ENCODE data around the gene STX8.
"Not testable (repeated sequence)": the region's sequence is repeated elsewhere in the genome, so short reads cannot be mapped to it uniquely, and the experiment has no call there.

The STX8 gene

DNA sequence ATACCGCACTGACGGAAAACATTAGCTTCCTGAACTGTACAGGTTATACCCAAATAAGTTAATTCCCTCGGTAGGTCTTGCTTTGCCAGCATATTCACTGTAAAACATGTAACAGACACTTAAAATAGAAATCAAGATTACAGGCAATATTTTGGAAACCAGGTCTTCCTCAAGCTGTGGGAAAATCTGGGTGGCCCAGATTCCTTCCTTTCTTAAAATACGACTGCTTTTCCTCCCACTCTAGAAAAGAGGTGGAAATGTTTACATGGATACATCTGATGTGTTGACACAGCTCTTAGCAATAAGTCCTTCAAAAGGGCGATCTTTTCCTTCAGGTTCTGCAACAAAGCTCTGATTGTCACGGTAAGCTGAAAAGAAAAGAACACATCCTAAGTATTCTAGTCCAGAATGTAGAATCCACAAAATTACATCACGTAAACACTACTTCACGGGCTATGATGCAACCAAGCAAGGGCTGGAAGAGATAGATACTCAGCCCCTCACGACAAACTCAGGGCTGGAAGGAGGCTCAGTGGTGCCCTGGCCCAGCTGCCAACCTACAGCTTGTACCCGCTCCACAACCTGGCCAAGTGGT, 18.4 kb downstream of the STX8 start:
- no peak for DNase-seq (ENCODE audit: low read depth in 3 of 3)

DNA sequence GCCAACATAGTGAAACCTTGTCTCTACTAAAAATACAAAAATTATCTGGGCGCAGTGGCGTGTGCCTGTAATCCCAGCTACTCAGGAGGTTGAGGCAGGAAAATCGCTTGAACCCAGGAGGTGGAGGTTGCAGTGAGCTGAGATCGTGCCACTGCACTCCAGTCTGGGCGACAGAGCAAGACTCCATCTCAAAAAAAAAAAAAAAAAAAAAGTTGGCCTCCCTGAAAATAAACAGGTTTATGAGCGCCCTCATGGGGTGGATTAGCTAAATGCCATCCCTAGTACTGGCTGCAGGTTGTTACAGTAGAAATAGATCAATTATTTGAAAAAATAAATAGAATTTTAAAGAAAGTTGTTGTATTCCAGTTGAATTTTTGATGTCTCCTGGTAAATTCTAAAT, 20.9 kb downstream of the STX8 start:
- not testable (repeated sequence) for DNase-seq (ENCODE audit: low read depth in 3 of 3)

DNA sequence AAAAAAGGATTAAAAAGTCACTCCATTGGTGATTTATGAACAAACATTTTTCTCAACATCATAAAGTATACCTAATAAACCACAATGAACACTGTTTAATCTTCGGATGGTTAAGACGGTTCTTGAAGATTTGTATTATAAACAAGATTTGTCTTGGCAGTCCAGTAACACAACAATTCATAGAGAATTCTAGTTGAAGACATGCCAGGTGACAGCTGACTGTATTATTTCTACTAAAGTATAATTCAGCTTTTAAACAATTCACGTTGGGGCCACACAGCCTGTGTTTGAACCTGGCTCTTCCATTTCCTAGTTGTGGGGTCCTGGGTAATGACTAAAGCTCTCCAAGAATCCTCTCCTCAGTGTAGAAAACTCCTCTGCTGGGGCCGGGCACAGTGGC, 22.0 kb downstream of the STX8 start:
- DNase-seq (ENCODE audit: low read depth in 3 of 3): no peak

- DNase-seq (ENCODE audit: low read depth in 3 of 3): no peak
Observed at GRCh38 chr17:9553181-9553580, 22.4 kb downstream of the STX8 start.

- DNase-seq (ENCODE audit: low read depth in 3 of 3): no peak
Observed at GRCh38 chr17:9549215-9549614, 26.4 kb downstream of the STX8 start.

DNA sequence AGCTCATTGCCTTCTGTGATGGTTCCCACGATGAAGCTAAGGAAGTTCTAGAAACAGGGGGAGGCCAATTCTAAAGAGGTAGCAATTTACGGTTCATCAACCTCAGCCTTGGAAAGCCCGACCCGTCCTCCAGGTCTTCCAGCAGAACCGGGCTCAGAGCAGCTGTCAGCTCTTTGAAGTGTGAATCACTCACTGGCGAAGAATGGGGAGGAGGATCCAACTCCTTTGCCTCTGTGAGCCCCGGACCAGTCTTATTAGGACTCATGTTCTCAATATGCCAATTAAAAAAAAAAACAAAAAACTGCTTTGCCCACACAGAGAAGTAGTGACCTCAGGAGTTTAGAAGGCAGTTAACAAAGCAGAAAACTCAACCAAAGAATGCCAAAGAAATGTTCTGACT, 31.4 kb downstream of the STX8 start:
- DNase-seq (ENCODE audit: low read depth in 3 of 3): no peak

GRCh38 chr17:9541718-9542117, 33.9 kb downstream of the STX8 start:
- DNase-seq (ENCODE audit: low read depth in 3 of 3): no peak

DNA sequence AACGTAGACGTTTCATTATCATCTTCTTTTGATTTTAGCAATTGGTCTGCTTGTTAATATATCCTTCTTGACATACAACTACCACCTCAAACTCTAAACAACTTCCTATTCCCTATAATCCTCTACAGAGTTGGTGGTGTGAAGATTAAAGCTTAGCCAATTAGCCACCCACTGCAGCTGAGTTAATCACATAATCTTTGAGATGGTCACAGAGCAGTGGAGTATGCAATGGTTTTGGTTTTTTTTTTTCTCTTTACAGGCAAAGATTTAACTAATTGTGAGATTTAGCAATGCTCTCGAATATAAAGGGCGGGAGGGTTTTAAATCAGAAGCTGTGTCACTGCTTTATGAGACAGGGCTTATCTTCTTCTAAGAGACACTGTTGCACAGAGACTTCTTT, 37.0 kb downstream of the STX8 start:
- DNase-seq (ENCODE audit: low read depth in 3 of 3): no peak

- no peak for DNase-seq (ENCODE audit: low read depth in 3 of 3)
Observed at GRCh38 chr17:9537177-9537776, 38.3 kb downstream of the STX8 start.

- no peak for DNase-seq (ENCODE audit: low read depth in 3 of 3)
Observed at GRCh38 chr17:9536061-9536460, 39.6 kb downstream of the STX8 start.

- no peak for DNase-seq (ENCODE audit: low read depth in 3 of 3)
Observed at GRCh38 chr17:9533441-9533840, 42.2 kb downstream of the STX8 start.

DNA sequence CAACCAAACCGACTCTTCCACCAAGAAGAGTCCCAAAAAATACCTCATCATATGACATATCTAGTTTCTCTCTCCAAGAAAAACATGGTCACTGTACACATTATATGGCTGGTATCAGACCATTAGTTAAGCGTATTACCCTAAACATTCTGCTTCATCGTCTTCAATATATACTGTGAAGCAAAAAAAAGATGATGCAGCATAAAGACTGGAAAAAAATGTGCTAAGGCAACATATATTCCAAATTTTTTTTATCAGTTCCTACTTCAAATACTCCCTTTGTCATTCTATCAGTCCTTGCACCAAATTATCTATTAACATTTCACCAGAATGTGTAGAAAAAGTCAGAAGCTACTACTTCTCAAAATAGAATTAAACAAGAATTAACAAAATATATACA, 42.9 kb downstream of the STX8 start:
- DNase-seq (ENCODE audit: low read depth in 3 of 3): no peak

GRCh38 chr17:9531034-9531433, 44.6 kb downstream of the STX8 start:
- no peak for DNase-seq (ENCODE audit: low read depth in 3 of 3)

DNA sequence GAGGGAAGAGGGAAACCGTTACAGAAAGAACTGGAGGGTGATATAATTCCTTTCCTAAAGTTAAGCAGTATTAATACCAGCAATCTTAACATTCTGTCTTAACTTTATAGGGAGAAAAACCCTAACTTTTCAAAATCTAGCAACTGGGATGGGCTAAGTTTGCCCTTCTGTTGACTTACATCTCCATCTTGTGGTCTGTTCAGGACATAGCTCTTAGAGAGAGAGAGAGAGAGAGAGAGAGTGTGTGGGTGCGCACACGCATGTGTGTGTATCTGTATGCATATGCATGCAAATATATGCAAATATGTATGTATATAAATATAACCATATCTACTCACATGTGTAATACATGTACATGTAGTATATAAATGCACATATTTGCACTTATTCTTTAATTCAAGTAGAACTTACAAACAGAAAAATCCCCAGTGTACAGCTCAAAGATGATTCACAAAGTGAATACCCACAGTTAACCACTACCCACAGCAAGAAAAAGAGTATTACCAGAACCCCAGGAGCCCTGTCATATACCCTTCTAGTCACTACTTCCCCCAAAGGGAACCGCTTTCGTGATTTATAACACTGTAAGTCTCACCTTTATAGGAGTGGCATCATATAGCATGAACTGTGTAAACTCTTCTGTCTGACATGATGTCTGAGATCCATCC, 46.5 kb downstream of the STX8 start:
- no peak for DNase-seq (ENCODE audit: low read depth in 3 of 3)

DNA sequence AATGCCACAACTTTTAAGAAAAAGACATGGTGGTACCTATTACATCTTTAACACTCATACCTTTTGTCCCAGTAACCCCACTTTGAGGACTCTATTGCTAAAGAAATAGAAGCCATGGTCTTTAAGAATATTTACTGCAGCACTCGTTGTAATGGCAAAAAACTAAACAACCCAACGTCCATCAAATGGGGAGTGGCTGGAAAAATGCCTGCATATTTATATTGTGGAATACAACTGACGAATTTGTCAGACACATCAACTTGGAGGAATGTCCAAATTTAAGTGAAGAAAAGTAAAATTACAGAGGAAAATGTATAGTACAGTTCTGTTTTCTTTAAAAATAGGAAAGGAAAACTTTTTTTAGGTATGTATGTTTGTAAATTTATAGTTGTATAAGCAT, 47.8 kb downstream of the STX8 start:
- DNase-seq (ENCODE audit: low read depth in 3 of 3): no peak

GRCh38 chr17:9522074-9522473, 53.5 kb downstream of the STX8 start:
- no peak for DNase-seq (ENCODE audit: low read depth in 3 of 3)

- DNase-seq (ENCODE audit: low read depth in 3 of 3): no peak
Observed at GRCh38 chr17:9521062-9521461, 54.6 kb downstream of the STX8 start.

- DNase-seq (ENCODE audit: low read depth in 3 of 3): no peak
Observed at GRCh38 chr17:9520649-9521048, 55.0 kb downstream of the STX8 start.

DNA sequence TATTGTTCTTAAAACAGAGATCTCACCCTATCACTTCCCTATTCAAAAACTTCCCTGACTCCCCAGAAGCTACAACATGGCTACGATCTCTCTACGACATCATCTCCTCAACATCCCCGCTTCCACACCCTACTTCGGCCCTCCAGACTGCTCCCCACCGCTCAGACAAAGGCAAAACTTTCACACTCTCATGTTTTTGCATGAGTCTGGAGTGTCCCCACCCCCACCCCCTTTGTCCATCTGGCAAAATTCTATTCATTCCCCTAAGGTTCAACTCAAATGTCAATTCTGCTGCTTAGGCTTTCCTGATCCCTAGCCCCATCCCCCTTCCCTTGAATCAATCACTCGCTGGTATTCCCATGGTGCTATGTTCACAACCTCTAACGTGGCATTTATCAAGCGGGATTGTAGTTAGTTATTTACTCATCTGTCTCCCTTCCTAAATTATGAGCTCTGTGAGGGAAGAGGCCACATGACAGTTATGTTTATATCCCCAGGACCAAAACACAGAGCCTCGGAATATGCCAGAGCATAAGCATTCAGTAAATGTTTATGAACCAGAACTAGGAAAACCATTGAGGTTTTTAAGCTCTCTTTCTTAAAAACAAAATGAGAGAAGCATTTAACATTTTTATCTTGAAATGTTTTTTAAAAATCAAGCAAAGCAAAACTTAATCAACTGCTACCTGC, 55.9 kb downstream of the STX8 start:
- no peak for DNase-seq (ENCODE audit: low read depth in 3 of 3)

DNA sequence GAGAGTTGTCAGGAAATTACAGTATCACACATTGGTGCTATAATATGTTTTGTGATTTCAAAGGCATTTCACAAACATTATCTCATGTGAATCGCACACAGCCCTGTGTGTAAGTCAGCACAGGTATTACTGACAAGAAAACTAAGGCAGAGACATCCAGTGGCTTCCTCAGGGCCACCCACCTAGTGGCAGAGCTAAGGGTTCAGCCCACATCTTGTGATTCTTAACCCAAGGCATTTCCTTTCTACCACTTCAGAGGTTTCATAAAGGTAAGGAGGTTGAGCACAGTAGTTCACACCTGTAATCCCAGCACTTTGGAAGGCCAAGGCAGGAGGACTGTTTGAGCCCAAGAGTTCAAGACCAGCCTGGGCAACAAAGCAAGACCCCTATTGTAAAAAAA, 58.2 kb downstream of the STX8 start:
- no peak for DNase-seq (ENCODE audit: low read depth in 3 of 3)

GRCh38 chr17:9513266-9513665, 62.4 kb downstream of the STX8 start:
- no peak for DNase-seq (ENCODE audit: low read depth in 3 of 3)

DNA sequence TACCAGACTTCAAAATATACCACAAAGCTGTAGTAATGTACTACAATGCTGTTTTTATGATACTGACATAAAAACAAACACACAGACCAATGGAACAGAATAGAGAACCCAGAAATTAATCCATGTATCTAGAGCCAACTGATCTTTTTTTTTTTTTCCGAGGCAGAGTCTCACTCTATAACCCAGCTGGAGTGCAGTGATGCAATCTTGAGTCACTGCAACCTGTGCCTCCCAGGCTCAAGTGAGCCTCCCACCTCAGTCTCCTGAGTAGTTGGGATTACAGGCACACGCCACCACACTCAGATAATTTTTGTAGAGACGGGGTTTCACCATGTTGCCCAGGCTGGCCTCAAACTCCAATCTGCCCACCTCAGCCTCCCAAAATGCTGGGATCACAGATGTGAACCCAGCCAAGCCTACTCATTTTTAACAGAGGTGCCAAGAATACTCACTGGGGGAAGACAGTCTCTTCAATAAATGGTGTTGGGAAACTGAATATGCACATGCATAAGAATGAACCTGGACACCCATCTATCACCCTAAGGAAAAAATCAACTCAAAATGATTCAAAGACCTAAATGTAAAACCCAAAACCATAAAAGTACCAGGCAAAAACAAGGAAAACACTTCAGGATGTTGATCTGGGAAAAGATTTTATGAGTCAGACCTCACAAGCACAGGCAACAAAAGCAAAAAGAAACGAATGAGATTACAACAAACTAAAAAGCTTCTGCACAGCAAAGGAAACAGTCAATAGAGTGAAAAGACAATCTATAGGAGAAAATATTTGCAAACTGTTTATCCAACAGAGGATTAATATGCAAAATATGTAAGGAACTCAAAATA, 63.1 kb downstream of the STX8 start:
- no peak for DNase-seq (ENCODE audit: low read depth in 3 of 3)
